GM18520 (cell line): Measurements from ENCODE around the gene STK4.
"Not testable (repeated sequence)": the region's sequence is repeated elsewhere in the genome, so short reads cannot be mapped to it uniquely, and the experiment has no call there.

Source experiments
- ATAC-seq: cut with Tn5 transposase; IDR thresholded peaks from one replicate; pipeline ENCODE4 v1.9.1; 2021; ENCODE audit not compliant: unreplicated experiment

STK4 gene

DNA sequence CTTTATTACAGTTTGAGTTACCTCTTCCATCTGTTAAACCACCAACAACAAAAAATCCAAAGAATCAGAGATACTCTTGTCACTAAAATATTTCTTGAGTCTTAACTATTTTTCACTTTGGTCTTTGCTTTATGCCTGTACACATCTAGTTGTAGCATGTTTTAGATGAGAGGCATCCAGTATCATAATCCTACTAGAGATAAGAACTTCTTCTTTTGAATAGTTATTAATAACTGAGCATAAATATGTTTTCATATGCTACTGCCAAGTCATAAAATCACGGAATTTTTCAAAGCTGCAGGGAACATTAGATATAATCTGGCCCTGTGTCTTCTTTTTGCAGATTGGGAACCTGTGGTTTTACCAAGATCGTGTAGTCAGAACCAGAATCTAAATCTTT is 55.3 kb downstream of the STK4 start:
- ATAC-seq = no peak

DNA sequence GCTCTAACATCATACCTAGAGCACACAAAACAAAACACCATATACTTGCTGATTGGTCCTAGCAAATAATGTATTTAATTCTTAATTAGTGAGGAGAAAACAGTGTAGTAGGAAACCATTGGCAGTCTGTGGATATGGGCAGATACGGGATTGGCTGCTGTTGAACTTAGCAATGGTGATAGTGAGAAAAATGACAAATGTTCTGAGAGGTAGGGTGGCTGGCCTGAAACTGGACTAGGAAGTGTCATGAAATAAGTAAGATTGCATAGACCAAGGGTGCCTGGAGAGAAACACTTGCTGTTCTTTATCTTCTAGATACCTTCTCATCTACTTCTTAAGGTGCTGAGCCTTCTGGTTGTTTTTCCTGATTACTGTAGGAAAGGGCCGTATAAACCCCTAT is 56.8 kb downstream of the STK4 start:
- ATAC-seq = not testable (repeated sequence)

DNA sequence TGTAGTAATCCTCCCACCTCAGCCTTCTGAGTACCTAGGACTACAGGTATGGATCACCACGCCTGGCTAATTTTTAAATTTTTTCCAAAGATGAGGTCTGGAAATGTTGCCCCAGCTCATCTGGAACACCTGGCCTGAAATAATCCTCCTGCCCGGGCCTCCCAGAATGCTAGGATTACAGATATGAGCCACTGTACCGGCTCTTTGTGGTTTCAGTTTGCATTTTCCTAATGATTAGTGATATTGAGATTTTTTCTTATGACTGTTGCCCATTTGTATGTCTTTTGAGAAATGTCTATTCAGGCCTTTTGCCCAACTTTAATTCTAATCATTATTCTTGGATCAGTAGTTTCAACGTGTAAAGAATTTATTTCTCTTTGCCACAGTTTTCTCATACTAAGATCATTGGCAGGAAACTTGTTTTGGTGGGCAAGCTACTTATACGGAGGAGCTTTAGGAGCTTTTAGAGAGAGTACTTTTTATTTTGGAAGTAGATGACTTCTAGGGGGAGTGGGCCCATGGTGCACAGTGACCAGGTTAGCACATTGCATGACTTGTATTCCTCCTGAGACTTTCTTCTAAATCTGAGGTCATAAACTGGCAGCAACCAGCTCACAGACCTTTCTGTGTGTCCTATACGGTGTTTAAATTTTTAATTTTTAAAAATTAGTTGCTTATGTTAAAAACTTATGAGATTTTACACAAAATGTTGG is 62.3 kb downstream of the STK4 start:
- no peak for ATAC-seq

DNA sequence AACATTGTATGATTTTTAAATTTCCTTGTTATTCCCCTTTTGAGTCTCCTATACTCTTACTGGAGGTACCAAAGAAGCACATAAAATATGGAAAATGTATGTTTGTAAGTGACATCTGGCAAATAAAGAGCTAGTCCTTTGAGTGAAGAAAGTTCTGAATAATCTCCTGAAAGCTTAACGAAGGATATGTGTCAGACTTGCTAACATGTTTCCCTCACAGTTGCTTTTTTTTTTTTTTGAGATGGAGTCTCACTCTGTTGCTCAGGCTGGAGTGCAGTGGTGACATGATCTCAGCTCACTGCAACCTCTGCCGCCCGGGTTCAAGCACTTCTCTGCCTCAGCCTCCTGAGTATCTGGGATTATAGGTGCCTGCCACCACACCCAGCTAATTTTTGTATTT is 63.6 kb downstream of the STK4 start:
- ATAC-seq = no peak

DNA sequence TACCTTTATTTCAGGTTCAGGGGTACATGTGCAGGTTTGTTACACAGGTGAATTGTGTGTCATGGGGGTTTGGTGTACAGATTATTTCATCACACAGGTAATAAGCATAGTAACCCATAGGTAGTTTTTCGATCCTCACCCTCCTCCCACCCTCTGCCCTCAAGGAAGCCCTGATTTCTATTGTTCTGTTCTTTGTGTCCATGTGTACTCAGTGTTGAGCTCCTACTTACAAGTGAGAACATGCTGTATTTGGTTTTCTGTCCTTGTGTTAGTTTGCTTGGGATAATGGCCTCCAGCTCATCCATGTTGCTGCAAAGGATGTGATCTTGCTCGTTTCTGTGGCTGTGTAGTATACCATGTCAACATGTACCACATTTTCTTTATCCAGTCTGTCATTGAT is 66.0 kb downstream of the STK4 start:
- ATAC-seq = no peak

DNA sequence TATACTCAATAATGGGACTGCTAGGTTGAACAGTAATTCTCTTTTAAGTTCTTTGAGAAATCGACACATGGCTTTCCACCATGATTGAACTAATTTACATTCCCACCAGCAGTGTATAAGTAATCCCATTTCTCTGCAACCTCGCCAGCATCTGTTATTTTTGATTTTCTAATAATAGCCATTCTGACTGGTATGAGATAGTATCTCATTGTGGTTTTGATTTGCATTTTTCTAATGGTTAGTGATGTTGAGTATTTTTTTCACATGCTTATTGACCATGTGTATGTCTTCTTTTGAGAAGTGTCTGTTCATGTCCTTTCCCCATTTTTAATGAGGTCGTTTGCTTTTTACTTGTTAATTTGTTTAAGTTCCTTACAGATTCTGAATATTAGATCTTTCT is 66.5 kb downstream of the STK4 start:
- ATAC-seq = no peak

DNA sequence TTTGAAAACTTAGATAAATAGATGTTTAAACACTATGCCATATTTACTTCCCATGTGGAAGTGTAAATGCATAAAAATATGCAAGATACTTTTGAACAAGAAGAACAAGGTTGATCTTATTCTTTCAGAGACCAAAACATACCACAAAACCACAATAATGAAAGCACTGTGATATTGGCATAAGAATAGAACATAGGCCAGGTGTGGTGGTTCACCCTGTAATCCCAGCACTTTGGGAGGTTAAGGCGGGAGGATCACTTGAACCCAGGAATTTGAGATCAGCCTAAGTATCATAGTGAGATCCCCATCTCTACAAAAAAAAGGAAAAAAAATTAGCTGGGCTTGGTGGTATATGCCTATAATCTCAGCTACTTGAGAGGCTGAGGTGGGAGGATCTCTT is 68.1 kb downstream of the STK4 start:
- ATAC-seq = no peak

DNA sequence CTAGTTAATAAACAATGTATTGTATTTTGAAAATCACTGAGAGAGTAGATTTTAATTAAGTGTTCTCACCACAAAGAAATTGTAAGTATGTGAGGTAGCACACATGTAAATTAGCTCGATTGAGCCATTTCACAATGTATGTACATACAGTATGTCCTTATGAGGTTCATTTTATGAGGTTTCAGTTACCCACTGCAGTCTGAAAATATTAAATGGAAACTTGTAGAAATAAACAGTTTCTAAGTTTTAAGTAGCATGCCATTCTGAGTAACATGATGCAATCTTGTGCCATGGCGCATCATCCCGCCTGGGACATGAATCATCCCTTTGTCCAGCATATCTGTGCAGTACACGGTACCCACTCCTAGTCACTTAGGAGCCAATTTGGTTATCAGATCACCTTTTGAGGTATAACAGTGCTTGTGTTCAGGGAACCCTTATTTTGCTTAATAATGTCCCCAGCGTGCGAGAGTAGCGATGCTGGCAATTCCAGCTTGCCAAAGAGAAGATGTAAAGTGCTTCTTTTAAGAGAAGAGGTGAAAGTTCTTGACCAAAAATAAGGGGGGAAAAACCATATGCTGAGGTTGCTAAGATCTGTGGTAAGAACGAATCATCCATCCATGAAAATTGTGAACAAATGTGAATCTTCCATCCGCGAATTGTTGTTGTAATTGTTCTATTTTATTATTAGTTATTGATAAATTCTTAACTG is 69.9 kb downstream of the STK4 start:
- ATAC-seq = no peak

DNA sequence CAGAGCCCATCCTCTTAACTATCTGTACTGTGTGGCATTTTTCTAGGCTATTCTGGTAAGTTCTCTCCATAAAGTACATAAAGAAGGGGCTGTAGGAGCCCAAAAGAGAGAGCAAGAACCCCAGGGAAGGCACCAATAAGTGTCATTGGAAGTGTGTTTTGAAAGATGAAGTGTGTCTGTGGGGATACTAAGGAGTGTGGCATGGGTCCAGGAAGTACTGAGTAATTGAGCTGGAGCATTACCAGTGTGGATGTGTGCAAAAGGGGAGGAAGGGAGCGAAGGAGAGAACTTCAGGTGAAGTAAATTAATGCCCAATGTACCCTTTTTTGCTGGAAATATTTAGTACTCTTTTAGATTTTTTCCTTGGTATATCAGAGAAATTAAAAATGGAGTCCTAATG is 70.7 kb downstream of the STK4 start:
- ATAC-seq = no peak

DNA sequence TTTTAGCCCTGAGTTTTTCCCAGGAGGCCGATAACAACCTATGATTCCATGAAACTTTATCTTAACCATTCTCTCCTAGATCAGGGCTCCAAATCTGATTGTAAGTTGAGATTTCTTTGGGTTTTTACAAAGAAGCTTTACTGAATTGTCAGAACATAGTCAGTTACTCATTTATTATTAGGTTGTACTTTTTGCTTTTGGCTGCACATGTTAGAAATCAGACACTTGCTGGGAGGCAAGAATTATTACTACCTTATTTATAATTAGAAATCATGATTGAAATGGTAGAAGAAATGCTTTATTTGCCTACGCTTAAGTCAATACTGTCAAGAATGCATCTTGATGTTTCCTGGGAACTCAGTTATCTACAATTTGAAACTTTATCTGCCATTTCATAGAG is 71.3 kb downstream of the STK4 start:
- ATAC-seq = no peak

DNA sequence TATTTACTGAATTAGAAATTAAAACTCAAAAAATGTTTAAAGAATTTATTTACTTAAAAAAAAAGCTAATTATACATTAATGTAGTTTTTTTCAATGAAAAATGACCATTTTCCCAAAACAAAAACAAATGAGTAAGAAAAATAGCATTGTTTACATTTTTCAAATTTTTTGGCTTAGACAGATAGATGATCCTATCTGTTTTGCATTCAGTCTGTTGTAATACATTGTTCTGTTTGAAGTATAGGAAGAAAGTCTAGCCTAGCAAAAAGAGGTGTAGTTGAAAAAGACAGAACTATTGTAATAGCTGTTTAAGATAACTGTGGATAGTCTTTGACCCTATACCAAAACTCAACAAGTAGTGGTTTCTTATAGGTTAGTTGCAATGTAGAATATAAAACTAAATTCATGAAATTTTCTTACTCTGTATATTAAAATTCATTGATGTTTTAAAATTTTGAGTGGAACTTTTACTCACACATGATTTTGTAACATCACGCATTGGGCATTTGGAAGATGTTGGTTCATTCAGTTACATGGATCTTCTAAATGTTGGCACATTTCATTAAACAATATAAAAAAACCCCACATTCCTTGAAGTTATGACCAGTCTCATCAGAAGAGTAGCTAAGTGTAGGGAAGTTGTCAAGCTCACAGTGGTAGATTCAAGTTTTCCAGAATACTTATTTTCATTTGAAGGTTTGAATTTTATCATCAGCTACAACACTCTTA is 72.6 kb downstream of the STK4 start:
- no peak for ATAC-seq

DNA sequence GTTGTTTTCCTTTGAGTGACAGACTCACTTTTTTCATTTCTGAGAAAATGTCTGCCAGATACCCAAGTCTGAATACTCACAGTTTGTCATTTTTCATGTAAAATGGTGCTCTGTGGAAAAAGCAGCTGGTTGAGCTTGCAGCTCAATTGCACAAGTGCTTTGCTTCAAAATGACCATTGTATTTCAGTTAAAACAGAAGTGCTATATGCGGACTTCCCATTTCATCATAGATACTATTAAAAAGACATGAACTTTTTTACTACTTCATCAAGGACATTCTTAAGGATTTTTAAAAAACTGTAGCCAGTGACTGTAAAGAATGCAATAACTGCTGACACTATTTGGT is 73.1 kb downstream of the STK4 start:
- ATAC-seq = no peak

DNA sequence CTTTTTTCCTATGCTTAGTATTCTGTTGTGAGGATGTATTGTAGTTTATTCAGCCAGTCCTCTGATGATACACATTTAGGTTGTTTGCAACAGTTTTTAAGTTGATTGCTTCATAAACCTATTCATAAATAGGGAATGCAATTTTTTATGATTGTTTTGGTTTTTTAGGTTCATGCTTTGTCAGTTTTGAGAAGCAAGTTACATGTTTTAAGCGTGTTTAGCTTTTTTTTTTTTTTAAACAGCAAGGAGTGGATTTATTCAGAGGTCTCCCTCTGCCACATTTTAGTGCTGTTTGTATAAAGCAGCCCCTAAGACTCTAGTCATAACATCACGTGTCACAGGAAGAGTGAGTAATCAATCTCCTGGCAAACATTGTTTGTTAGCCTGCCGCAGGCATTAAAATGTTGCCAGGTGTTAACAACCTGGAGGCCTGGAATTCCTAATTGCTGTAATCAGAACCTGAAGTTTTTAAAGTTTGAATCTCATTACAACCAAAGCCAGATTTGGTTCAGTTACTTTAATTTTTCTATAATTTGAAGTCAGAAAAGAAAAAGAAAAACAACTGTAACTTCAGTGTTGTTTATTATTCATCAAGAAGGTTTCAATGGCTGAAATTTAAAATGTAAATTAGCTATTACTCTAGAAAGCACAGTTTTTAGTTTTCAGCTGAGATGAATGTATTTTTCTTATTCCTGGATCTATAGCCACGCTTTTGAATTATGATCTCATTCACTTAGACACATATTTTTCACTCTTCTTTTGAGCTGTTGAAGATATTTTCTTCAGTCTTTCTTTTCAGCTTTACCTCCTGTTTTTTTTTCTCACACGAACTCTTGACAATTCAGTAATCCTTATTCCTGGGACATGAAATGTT is 75.4 kb downstream of the STK4 start:
- ATAC-seq = no peak

DNA sequence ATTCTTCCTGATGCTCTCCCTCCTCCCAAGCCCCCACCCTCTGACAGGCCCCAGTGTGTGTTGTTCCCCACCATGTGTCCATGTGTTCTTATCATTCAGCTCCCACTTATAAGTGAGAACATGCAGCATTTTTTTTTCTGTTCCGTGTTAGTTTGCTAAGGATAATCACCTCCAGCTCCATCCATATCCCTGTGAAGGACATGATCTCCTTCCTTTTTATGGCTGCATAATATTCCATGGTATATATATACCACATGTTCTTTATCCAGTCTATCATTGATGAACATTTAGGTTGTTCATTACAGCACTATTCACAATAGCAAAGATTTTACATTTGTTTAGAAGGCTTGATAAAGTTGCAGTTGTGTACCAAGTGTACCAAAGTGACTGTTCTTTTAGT is 76.7 kb downstream of the STK4 start:
- ATAC-seq = no peak

DNA sequence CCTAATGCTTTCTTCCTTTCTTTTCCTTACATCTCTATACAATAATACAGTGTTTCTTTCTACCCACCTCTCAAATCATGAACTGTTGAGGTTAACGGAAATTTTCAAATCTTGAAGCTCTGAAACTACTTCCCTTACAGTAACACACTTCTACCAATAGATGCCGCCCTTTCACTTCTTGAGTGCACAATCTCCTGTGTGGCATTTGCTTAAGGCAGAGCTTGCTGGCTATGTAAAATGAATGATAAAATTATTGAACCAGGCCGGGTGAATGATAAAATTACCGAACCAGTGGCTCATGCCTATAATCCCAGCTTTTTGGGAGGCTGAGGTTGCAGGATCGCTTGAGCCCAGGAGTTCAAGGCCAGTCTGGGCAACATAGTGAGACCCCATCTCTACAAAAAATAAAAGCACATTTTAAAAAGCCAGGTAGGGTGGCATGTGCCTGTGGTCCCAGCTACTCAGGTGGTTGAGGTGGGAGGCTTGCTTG is 77.8 kb downstream of the STK4 start:
- ATAC-seq = no peak

DNA sequence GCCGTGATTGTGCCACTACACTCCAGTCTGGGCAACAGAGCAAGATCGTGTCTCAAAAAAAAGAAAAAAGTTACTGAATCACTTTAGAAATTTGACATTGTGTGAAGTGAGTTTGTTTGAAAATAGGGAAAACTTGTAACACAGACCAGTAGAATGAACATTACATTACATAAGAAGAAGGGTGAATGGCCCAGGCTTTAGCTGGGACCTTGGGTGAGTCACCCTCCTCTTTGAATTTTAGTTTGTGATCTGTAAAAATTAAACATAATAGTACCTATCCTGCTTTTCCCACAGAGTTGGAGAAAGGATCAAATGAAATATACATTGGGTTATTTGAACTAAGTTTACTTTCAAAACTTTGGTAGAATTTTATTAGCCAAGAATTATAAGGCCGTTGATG is 78.3 kb downstream of the STK4 start:
- no peak for ATAC-seq

DNA sequence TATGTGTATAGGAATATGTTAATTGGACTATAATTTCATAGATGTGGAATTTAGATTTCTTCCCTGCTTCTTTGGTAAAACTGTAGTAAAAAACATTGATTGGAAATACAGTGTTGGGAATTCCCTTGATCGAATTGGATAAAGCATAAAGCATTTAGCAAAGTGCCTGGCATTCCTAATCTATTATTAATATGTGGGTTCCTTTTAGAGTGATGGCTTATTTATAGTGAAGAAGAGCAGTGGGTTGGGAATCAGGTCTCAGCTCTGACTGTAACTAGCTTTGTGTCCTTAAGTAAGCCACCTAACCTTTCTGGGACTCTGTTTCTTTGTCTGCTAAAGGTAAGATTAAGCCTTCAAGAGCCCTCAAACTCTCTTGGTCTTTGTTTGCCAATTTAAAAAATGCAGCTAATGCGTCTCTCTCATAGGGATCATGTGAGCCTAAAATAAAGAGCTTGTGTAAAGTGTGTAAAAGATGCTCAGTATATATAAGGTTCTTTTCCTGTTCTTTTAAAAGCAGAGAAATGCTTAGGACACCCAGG is 81.3 kb downstream of the STK4 start:
- ATAC-seq = no peak

DNA sequence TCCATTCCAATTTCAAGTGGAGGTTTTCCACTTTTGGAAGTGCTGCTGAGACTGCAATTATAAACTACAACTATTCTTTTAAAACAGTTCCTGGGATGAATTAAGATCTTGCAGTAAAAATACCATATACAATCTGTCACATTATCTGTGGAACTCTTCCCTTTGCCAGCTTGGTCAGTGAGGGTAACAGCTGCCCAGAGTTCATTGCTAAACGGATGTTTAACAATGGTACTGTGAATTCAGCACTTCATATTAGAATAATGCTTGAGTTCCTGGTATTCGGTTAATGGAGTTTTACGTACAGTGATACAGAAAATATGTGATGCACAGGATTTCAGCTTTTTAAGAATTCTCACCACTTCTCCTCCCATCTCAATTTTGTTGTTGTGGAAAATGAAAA is 83.1 kb downstream of the STK4 start:
- ATAC-seq = no peak

DNA sequence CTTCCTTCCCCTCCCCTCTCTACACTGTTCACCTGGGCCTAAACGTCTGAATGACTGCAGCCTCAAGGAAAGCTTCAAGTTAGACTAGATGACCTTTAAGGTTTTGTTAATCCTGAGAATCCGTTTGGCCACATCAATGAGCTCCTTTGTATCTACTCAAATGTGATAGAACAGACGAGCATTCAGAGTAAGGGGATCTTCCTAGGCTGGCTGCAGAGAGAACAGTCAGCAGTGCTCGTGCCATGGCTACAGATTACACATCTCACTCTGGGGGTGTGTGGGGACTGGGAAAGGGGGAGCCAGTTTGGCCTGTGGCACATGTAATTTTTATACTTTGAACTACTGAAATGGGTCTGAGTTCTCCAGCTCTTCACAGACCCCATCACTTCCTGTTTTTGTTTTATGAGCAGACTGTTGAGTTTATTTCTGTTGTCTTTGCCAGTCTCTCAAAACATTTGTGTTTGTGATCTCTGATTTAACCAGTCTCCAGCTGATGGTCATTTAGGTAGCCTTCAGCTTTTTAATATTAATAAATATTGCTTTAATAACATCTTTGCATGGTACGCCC is 83.7 kb downstream of the STK4 start:
- ATAC-seq = no peak

DNA sequence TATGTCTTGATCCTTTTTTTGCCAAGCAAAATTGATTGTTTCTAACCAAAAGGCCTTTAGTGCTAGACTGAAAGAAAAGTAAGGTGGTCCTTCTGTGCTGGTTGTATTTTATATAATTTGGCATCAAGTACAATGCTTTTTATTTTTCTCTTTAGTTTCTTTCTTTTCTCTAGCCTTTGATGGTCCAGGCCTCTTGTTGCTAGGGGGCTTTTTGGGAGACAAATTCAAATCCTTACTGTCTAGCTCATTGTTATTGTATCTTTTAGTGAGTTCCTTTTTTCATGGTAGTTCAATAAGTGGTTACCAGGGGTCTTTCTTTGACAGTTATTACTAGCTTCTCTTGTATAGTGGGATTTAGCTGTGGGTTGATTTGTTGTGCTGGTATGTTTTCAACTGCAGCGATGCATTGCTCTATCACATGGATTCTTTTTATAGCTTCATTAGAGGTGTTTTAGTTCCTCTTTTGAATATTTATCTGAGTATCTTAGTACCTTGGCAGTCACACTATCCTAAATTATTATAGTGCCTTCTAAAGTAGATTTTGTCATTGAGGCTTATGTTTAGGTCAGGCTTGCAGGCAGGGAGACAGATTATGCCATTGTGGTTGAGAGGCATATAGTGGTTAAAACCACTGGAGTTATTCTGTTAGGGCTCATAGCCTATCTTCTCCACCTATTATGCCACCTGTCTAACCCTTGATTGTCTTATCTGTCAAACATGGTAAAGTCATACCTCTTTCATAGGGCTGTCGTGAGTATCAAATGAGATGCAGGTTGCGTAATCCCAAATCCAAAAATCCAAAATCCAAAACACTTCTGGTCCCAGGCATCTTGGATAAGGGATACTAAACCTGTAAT is 85.1 kb downstream of the STK4 start:
- no peak for ATAC-seq
